GM21825 (cell line): Measurements from ENCODE around the gene TMEM50B.
A peak's percentile ranks its signal among the peaks of the same experiment; 100 is the strongest.
"Not testable (repeated sequence)": the region's sequence is repeated elsewhere in the genome, so short reads cannot be mapped to it uniquely, and the experiment has no call there.

Source experiments
- ATAC-seq: cut with Tn5 transposase; IDR thresholded peaks from one replicate; pipeline ENCODE4 v1.9.1; 2021; ENCODE audit warnings: mild to moderate bottlenecking, moderate library complexity; ENCODE audit not compliant: unreplicated experiment

TMEM50B gene

GRCh38 chr21:33432496-33432895 is 47.3 kb downstream of the TMEM50B start:
- ATAC-seq, result no peak

GRCh38 chr21:33430858-33431257 is 48.9 kb downstream of the TMEM50B start:
- no peak for ATAC-seq

GRCh38 chr21:33428669-33429068 is 51.1 kb downstream of the TMEM50B start:
- no peak for ATAC-seq

- no peak for ATAC-seq
Measured at GRCh38 chr21:33427051-33427450, 52.7 kb downstream of the TMEM50B start.

GRCh38 chr21:33425825-33426224 is 53.9 kb downstream of the TMEM50B start:
- no peak for ATAC-seq

GRCh38 chr21:33424214-33424613 is 55.6 kb downstream of the TMEM50B start:
- no peak for ATAC-seq

- ATAC-seq, result no peak
Measured at GRCh38 chr21:33421713-33422393, 57.9 kb downstream of the TMEM50B start.

- ATAC-seq, result no peak
Measured at GRCh38 chr21:33419538-33420123, 60.1 kb downstream of the TMEM50B start.

- no peak for ATAC-seq
Measured at GRCh38 chr21:33418691-33419090, 61.1 kb downstream of the TMEM50B start.

GRCh38 chr21:33414926-33415325 is 64.8 kb downstream of the TMEM50B start:
- no peak for ATAC-seq

GRCh38 chr21:33414068-33414467 is 65.7 kb downstream of the TMEM50B start:
- ATAC-seq, result no peak

- peak; percentile 69 for ATAC-seq
Measured at GRCh38 chr21:33412832-33413519, 66.8 kb downstream of the TMEM50B start.

GRCh38 chr21:33412439-33412831 is 67.3 kb downstream of the TMEM50B start:
- ATAC-seq, result not testable (repeated sequence)

GRCh38 chr21:33411949-33412430 is 67.8 kb downstream of the TMEM50B start:
- no peak for ATAC-seq

GRCh38 chr21:33406493-33406892 is 73.3 kb downstream of the TMEM50B start:
- ATAC-seq, result no peak

GRCh38 chr21:33403786-33404585 is 75.8 kb downstream of the TMEM50B start:
- ATAC-seq, result peak; percentile 26

GRCh38 chr21:33403128-33403785 is 76.5 kb downstream of the TMEM50B start, which contains the start of gene IFNGR2:
Gene IFNGR2 (plus strand): TSS chr21:33403413. CDS start chr21:33403544, 131 bp downstream.
- ATAC-seq, result peak; percentile 42

GRCh38 chr21:33402001-33402979 is 77.5 kb downstream of the TMEM50B start:
- ATAC-seq, result no peak

- no peak for ATAC-seq
Measured at GRCh38 chr21:33401630-33401992, 78.2 kb downstream of the TMEM50B start.
